D721Med (cell line): ENCODE data around the gene DIP2C.
"Not testable (repeated sequence)": the region's sequence is repeated elsewhere in the genome, so short reads cannot be mapped to it uniquely, and the experiment has no call there.

Experiments
- DNase-seq: peaks from one replicate; pipeline ENCODE4 v3.0.0; 2011; ENCODE audit warnings: low spot score; ENCODE audit not compliant: insufficient read length
- FAIRE-seq: peaks from 2 replicates; lab custom pipeline; 2011; peaks lifted over from hg19 to GRCh38; lab: Jason Lieb, UNC
- TF ChIP-seq, protein P1 (sequence below): IDR thresholded peaks from 2 replicates; pipeline ENCODE4 v1.5.1; 2012; ENCODE audit warnings: mild to moderate bottlenecking, control low read depth; ENCODE audit not compliant: insufficient read depth; ENCODE audit errors: missing control alignments

Gene DIP2C

DNA sequence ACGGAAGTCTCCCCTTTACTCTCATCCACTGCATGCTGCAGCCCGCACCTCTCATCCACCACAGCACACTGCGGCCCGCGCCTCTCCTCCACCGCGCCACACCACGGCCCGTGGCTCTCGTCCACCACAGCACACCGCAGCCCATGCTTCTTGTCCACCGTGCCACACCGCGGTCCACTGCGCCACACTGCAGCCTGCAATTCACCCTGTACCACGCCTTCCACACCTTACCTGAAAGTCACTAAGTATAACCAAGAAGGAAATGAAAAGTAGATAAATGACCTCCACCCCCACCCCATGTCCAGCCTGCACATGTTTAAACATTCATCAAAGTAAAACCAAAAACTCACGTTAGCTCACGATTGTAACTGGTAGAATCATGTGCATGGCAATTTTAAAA, 176.1 kb downstream of the DIP2C start:
- DNase-seq: no peak
- no peak for FAIRE-seq
- TF ChIP-seq, protein P1, sequence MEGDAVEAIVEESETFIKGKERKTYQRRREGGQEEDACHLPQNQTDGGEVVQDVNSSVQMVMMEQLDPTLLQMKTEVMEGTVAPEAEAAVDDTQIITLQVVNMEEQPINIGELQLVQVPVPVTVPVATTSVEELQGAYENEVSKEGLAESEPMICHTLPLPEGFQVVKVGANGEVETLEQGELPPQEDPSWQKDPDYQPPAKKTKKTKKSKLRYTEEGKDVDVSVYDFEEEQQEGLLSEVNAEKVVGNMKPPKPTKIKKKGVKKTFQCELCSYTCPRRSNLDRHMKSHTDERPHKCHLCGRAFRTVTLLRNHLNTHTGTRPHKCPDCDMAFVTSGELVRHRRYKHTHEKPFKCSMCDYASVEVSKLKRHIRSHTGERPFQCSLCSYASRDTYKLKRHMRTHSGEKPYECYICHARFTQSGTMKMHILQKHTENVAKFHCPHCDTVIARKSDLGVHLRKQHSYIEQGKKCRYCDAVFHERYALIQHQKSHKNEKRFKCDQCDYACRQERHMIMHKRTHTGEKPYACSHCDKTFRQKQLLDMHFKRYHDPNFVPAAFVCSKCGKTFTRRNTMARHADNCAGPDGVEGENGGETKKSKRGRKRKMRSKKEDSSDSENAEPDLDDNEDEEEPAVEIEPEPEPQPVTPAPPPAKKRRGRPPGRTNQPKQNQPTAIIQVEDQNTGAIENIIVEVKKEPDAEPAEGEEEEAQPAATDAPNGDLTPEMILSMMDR: no peak

DNA sequence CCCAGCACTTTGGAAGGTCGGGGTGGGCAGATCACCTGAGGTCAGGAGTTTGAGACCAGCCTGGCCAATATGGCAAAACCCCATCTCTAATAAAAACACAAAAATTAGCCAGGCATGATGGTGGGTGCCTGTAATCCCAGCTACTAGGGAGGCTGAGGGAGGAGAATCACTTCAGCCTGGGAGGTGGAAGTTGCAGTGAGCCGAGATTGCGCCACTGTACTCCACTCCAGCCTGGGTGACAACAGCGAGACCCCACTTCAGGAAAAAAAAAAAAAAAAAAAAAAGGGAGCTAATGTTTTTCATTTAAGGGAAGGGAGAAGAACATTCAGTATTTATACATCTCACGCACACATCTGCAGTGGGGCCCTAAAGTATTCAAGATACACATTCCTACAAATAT, 176.8 kb downstream of the DIP2C start:
- DNase-seq, FAIRE-seq: not testable (repeated sequence)

DNA sequence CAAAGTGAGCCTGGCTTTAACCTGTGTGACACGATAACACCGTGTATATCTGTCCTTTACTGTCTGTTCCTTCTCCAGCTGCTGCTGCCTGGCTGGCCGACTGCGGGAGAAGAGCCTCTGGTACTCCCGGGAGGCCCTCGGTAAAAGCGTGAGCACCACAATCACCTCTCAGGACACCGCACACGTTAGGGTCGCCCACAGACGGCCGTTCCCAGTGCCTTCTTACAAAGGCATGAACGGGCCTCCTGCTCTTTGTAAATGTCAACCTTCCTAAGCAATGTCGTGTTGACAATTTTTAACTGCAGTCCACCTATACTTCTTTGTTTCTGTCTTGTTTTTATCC, 177.6 kb downstream of the DIP2C start:
- FAIRE-seq: no peak
- no peak for DNase-seq
- TF ChIP-seq, protein P1: no peak

DNA sequence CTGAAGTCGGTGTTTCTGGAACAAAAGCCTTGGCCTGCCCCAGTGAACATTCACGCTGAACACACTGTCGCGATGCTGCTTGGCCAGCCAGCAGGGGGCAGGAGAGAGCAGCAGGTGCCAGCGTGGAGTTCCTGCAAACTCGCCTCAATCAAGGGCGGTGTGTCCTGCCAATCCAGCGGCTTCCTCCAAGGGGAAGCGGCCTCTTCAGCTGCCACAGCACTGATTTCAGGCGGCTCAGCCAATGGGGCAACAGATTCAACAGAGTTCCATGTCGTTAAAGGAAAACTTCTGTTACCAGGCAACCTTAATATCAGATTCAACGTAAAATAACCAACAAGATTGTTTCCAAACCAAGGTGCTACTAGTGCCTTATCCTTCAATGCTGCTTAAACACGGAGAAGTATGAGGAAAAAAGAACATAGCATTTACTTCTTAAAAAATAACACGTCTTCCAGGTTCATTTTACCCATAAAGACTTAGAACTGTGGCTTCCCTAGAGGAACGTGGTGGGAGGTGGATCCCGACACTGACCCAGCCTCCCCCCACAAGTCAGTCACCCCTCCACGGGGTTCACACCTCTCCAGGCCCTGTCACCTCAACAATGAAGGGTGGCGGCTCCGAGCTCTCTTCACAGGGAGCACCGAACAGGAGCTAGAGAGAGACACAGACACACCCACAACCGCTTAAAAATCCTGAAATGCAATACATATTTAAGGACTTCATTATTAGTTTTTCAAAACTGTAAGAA, 178.2 kb downstream of the DIP2C start:
- FAIRE-seq: no peak
- TF ChIP-seq, protein P1: peak; percentile 97
- DNase-seq: peak; percentile 96

GRCh38 chr10:510415-510881, 179.0 kb downstream of the DIP2C start:
- FAIRE-seq: no peak
- TF ChIP-seq, protein P1: no peak
- DNase-seq: no peak

- FAIRE-seq (no peak), DNase-seq (no peak)
- TF ChIP-seq, protein P1: no peak
Measured at GRCh38 chr10:509361-510102, 179.9 kb downstream of the DIP2C start.

DNA sequence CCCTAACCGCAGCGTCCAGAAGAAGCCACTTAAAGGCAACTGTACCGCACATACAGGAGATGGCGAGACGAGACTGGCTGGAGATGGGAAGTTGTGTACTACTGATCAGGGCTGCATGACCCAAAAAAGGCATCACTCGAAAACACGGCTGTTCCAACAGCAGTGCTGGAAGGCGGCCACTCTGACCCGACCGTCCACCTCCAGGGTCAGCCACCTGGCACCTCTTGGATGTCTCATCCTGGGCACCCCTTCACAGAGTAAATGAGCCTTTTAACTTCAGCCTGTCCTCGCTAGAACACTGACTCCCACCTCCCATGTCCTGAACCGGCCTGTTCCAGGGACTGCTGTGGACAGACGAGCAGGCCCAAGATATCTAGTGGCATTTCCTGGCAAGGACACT, 180.7 kb downstream of the DIP2C start:
- no peak for FAIRE-seq
- no peak for DNase-seq
- TF ChIP-seq, protein P1: no peak
